Ishikawa (cell line): ENCODE data around the gene PER2.

Experiments
- CEBPB ChIP-seq: IDR thresholded peaks from 2 replicates; pipeline ENCODE4 v1.6.1; 2012
- CREB1 ChIP-seq: IDR thresholded peaks from 2 replicates; pipeline ENCODE4 v1.6.1; 2012; ENCODE audit warnings: low read depth
- FOXM1 ChIP-seq: IDR thresholded peaks from 2 replicates; pipeline ENCODE4 v1.6.1; 2012; ENCODE audit warnings: low read depth, borderline replicate concordance
- RAD21 ChIP-seq: IDR thresholded peaks from 2 replicates; pipeline ENCODE4 v1.6.1; 2012; ENCODE audit warnings: low read depth
- TAF1 ChIP-seq: IDR thresholded peaks from 2 replicates; pipeline ENCODE4 v1.6.1; 2012; ENCODE audit warnings: low read depth, mild to moderate bottlenecking
- TF ChIP-seq, protein P1 (sequence below): IDR thresholded peaks from 2 replicates; pipeline ENCODE4 v1.6.1; 2012; ENCODE audit warnings: low read depth, mild to moderate bottlenecking
- TF ChIP-seq, protein P2 (sequence below): IDR thresholded peaks from 2 replicates; pipeline ENCODE4 v1.6.1; 2012

The PER2 gene

DNA sequence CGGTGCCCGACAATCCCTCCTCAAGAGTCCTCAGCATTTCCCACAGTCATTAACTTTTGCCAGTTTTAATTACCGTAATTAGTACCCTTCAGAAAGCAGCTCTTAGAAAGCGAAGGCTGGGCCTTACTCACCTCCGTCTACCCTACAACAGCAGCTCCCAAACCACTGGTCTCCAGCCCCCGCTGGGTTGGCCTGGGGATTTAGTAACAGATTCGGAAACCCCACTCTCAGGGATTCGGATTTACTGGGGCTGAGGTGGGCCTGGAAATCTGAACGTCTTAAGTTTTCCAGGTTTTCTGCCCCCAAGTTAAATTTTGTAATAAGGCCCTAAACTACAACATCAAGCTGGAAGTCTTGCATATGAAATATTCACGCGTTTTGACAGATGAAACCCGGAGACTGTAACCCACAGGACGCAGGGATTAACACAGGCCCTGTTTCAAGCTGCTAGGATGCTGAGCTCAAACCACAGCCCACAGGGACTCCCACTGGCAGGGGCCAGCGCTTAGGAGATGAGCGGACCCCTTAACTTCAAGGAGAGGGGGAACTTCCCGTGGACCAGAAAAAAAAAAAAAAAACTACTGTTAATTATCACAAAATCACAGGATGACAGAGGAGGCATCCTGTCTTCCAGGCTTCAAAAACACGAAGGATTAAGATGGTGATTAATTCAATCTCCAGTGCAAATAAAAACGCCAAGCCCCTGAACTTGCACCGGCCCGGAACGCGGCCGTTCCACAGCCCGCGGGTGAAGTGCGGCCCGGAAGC, 85.9 kb downstream of the PER2 start:
- TF ChIP-seq, protein P1, sequence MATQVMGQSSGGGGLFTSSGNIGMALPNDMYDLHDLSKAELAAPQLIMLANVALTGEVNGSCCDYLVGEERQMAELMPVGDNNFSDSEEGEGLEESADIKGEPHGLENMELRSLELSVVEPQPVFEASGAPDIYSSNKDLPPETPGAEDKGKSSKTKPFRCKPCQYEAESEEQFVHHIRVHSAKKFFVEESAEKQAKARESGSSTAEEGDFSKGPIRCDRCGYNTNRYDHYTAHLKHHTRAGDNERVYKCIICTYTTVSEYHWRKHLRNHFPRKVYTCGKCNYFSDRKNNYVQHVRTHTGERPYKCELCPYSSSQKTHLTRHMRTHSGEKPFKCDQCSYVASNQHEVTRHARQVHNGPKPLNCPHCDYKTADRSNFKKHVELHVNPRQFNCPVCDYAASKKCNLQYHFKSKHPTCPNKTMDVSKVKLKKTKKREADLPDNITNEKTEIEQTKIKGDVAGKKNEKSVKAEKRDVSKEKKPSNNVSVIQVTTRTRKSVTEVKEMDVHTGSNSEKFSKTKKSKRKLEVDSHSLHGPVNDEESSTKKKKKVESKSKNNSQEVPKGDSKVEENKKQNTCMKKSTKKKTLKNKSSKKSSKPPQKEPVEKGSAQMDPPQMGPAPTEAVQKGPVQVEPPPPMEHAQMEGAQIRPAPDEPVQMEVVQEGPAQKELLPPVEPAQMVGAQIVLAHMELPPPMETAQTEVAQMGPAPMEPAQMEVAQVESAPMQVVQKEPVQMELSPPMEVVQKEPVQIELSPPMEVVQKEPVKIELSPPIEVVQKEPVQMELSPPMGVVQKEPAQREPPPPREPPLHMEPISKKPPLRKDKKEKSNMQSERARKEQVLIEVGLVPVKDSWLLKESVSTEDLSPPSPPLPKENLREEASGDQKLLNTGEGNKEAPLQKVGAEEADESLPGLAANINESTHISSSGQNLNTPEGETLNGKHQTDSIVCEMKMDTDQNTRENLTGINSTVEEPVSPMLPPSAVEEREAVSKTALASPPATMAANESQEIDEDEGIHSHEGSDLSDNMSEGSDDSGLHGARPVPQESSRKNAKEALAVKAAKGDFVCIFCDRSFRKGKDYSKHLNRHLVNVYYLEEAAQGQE, result no peak
- TF ChIP-seq, protein P2, sequence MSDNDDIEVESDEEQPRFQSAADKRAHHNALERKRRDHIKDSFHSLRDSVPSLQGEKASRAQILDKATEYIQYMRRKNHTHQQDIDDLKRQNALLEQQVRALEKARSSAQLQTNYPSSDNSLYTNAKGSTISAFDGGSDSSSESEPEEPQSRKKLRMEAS, result no peak
- no peak for TF ChIP-seq CEBPB
- TF ChIP-seq FOXM1, result no peak
- TF ChIP-seq TAF1, result no peak
- TF ChIP-seq RAD21, result no peak
- no peak for TF ChIP-seq CREB1
